ENCODE data around the gene ZBTB3. TPM values are rescaled to one million over a fixed set of nuclear protein-coding genes. Genes with fewer than 3 reads are reported as not detected.
A peak's percentile ranks its signal among the peaks of the same experiment; 100 is the strongest.

The ZBTB3 gene
- total RNA-seq, 1 experiment from 2014 or later, result 43.4 TPM

DNA sequence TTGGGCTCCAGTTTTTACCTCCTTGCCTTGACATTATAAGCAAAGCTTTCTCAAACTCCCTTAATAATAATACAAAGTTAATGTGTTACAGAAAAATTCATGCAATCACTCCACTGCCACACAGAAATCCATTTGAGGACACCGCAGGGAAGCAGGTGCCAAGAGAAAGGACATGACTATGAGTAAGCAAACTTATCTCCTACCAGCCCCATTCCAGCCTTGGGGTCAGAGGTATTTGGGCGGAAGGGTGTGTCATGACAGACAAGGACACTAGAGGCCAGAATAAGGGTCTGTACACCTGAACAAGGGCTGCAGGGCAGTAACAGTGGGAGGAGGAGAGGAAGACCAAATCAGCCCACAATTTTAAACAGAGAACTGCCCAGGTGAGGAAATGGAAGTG, 40.6 kb downstream of the ZBTB3 start:
- Histone ChIP-seq H3K9ac (ENCODE audit: extremely low read depth, insufficient read length, low read length) (no peak overlapping the region), H3K4ac (ENCODE audit: low read depth, low read length) (no peak overlapping the region), H3K23ac (ENCODE audit: insufficient read length, low read depth, low read length) (no peak overlapping the region), H4K8ac (replicated peaks; ENCODE audit: insufficient read length, low read depth, low read length) (no peak overlapping the region), H2BK20ac (ENCODE audit: low read depth, low read length, poor library complexity, severe bottlenecking) (no peak overlapping the region), H3K79me1 (ENCODE audit: insufficient read depth, low read depth, low read length, poor library complexity, severe bottlenecking) (peaks cover 2% of the 10 kb centered on the region), H3K4me1 (ENCODE audit: insufficient read depth, low read length) (peaks cover 2% of the 10 kb centered on the region; the same call in 1 of the 2 replicates), H3K18ac (ENCODE audit: insufficient read length, low read depth, low read length) (no peak overlapping the region), H3K9me3 (ENCODE audit: control insufficient read depth, low read depth, low read length) (no peaks in the 10 kb centered on the region), H3T11ph (ENCODE audit: low read length) (no peak overlapping the region), H4K91ac (ENCODE audit: insufficient read length, low read depth, low read length) (no peak overlapping the region), H3K14ac (ENCODE audit: insufficient read depth, low read length) (no peak overlapping the region), H4K20me1 (ENCODE audit: control insufficient read depth, insufficient read depth, insufficient read length) (no peaks in the 10 kb centered on the region), H3K23me2 (ENCODE audit: insufficient read length, low read depth, low read length, poor library complexity, severe bottlenecking) (peaks cover 18% of the 10 kb centered on the region), H2BK12ac (ENCODE audit: insufficient read length, low read depth, low read length) (no peak overlapping the region), H2BK120ac (ENCODE audit: low read depth, low read length, poor library complexity, severe bottlenecking) (no peak overlapping the region), H2BK15ac (ENCODE audit: low read depth, low read length) (no peak overlapping the region), H3K4me2 (ENCODE audit: insufficient read depth, insufficient read length, low read length) (no peak overlapping the region), H4K5ac (ENCODE audit: insufficient read length, low read depth, low read length) (no peak overlapping the region), H2BK5ac (ENCODE audit: insufficient read length, low read length) (no peak overlapping the region), H2AK5ac (ENCODE audit: insufficient read length, low read length) (no peak overlapping the region), H3K27ac (ENCODE audit: insufficient read length, low read depth, low read length) (no peak overlapping the region), H3K79me2 (ENCODE audit: insufficient read depth, low read length) (no peaks in the 10 kb centered on the region), H2AFZ (ENCODE audit: low read length) (no peak overlapping the region), H3K27me3 (ENCODE audit: insufficient read depth, low read length) (no peaks in the 10 kb centered on the region), H3K56ac (ENCODE audit: insufficient read length, low read depth, low read length) (no peak overlapping the region)
- Mint-ChIP-seq H3K36me3 (ENCODE audit: insufficient read depth in 1 of 3, low read depth in 3 of 3) (peaks cover 46 to 80% (median 75%) of the 10 kb centered on the region in 3 experiments), H3K4me1 (peaks cover 27 to 52% of the 10 kb centered on the region in 2 experiments), H3K4me3 (peak overlapping the region in 1 of 2 experiments; percentile 33; a peak in 2 of 5 replicates), H3K27ac (peak overlapping the region; percentile 70 to 89 (median 87); a peak in 6 of 7 replicates), H3K27me3 (ENCODE audit: low read depth) (no peaks in the 10 kb centered on the region), H3K9me3 (no peaks in the 10 kb centered on the region; a peak in 1 of 5 replicates)
- TF ChIP-seq CTCF (conservative IDR thresholded peaks at IDR 0.05), result no peak
- no peak for DNase-seq
- WGBS (ENCODE audit: extremely low coverage, insufficient read length, low lambda C conversion rate), result no CpG with 5 or more reads among the region's 2 CpGs
